GM21576 (cell line): ENCODE measurements around the gene PIAS2.
"Not testable (repeated sequence)": the region's sequence is repeated elsewhere in the genome, so short reads cannot be mapped to it uniquely, and the experiment has no call there.

Experiments
- ATAC-seq: cut with Tn5 transposase; IDR thresholded peaks from one replicate; pipeline ENCODE4 v1.9.1; 2021; ENCODE audit warnings: mild to moderate bottlenecking, moderate library complexity; ENCODE audit not compliant: unreplicated experiment

Gene PIAS2

DNA sequence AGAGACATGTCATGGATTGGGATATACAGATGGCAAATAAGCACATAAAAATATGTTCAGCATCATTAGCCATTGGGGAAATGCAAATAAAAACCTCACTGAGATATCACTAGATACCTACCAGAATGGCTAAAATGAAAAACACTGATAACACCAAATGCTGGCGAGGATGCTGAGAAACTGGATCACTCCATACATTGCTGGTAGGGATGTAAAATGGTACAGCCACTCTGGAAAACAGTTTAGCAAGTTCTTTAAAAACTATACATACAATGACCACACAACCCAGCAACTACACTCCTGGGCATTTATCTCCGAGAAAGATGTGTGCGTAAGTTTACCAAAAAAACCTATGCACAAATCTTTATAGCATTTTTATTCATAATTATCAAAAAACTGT, 13.9 kb downstream of the PIAS2 start:
- no peak for ATAC-seq

DNA sequence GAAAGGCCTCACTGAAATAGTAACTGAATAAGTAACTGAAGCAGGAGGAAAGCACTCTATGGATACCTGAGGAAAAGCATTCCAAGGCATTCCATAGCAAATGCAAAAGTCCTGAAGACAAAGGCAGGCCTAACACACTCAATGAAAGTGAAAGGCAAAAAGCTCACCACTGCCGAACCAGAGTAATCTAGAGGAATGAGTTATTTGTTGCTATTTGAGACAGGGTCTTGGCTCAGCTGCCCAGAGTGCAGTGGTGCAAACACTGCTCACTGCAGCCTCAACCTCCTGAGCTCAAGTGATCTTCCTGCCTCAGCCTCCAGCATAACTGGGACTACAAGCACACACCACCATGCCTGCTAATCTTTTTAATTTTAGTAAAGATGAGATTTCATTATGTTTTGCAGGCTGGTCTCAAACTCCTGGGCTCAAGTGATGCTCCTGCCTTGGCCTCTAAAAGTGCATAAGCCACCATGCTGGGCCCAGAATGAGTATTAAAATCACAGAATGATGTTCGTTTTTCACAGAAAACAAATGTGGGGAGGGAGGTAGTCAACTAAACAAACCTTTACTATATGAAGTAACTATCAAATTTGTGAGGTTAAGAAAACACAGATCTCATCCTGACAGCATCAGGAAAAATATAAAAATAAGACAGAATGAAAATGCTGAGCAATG, 17.9 kb downstream of the PIAS2 start:
- ATAC-seq = peak; percentile 88

DNA sequence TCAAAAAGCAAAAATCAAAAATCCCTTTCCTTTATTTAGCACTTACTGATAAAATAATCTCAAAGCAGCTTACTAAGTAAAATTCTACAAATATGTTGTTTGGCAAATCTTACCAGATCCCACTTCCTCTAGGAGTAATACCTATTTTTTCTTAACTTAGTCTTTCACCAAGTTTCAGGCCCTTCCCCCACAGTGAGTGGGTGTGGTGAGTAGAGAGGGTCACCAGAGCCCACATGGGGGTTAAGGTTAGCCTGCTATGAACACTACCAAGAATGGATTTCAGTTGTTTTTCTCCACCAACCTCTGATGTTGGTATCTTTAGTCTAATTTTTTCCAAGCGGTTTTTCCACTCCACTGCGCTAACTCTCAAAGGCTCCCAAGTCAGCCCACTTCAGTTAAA, 23.2 kb downstream of the PIAS2 start:
- ATAC-seq = no peak

DNA sequence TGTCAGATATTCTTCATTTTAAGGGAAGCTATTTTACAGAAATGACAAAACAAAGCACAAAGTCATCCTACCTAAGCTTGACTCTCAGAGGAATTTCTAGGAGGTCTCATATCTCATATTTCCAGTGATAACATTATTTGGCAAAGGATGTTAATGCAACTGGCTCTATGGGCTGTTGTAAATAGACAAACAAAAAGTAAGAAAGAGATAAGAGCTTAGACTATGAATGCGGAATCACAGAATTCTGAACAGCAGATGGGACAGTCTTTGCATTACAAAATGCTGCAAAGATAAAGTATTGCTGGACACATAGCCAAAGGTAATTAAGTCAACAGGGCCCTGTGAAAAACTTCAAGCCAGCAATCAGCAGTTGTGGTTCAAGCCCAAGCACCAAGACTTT, 23.9 kb downstream of the PIAS2 start:
- no peak for ATAC-seq

DNA sequence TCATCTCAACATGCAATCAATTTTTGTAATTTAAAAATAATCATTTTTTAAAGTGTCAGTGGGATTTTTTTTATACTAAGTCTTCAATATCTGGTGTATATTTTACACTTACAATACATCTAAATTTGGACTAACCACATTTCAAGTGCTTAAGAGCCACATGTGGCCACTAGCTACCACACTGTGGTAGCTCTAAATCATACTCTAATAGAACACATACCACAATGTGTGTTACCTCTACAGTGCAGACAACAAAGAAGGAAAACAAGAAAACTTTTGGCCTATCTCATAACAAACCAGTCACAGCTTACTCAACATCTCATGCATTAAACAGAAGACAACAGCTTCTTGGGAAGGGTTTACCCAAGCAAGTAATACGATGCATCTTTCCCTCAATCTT, 24.5 kb downstream of the PIAS2 start:
- ATAC-seq = peak; percentile 56

DNA sequence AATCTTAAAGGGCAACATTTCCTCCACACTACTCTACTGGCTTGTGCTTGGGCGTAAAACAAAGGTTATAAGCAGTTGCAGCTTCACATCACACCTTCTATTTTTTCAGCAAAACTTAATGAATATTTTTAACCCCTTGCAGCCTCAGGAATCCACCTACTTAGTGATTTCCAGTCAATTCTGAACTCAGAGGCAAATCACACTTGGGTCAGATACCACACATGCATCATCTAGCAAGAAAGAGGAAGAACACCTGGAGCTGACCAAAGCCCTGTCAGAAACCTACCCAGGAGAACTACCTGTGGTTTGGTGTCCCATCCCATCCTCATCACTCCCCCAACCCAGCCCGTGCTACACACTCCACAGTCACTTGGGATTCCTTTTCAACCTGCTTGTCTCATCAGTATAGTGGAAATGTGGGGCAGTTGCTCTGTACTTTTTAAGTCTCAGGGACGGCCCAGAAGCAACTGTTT, 25.5 kb downstream of the PIAS2 start:
- peak; percentile 80 for ATAC-seq

DNA sequence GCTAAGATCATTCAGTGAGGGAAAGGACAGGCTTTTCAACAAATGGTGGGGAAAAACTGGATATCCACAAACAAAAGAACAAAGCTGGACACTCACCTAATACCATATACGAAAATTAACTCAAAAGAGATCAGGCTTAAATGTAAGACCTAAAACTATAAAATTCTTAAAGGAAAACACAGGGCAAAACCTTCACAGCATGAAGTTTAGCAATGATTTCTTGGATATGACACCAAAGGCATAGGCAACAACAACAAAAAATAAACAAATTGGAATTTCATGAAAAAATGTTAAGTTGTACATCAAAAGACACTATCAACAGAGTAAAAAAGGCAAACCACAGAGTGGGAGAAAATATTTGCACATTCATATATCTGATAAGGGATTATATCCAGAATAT, 28.3 kb downstream of the PIAS2 start:
- ATAC-seq = no peak

DNA sequence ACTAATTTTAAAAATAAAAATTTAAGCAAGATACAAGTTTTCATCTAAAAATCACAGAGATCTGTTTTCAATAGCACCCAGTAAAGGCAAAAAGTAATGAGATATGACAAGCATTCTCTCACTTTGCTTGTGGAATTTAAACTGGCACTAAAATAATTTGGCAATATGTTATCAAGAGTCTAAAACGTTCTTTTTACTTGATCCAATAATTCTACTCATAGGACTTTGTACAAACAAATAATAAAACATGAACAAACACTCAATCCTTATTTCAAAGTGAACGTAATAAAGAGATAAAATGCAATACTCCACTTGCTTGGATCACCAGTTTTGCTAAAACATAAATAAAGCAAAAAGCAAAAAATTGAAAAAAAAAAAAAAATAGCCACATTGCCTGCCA, 30.4 kb downstream of the PIAS2 start:
- ATAC-seq = no peak

DNA sequence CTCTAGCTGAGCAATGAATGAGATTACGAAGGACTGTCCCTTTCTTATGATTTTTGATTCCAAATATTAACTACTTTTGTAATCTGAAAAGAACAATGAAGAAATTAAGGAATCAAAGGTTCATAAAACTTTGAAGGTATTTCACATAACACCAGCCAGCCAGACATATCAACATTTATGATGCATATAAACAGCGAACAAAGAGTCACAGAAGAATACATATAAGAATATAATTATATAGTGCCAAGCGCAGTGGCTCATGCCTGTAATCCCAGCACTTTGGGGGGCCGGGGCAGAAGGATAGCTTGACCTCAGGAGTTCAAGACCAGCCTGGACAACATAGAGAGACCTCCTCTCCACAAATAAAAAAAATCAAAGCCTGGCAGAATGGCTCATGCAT, 34.1 kb downstream of the PIAS2 start:
- no peak for ATAC-seq

DNA sequence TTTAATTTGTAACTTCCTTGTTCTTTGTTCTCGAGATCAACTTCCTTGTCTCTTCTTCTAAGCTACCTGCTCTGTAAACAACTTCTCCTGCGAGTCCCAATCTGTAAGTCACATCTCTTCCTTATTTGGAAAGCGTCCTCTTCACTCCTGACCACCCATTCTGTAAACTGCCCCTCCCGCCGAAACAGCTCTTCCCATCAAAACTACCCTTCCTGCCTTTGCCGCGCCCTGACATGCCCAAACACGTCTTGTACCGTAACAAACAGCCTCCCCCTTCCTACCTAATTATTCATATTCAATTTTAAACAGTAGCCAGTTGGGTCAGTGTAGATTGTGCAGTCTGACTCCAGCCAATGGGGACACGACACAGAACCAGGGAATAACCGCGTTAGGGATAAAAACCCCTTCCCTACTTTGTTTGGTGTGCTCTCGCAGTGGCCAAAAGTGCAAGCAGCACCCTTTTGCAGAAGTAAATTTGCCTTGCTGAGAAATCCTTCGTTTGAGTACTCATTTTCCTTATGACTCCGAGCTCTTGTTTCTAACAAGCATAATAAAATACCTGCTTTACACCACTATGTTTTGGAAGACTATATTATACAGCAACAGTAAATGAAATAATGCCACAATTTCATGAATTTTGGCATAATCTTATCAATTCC, 39.8 kb downstream of the PIAS2 start:
- no peak for ATAC-seq

DNA sequence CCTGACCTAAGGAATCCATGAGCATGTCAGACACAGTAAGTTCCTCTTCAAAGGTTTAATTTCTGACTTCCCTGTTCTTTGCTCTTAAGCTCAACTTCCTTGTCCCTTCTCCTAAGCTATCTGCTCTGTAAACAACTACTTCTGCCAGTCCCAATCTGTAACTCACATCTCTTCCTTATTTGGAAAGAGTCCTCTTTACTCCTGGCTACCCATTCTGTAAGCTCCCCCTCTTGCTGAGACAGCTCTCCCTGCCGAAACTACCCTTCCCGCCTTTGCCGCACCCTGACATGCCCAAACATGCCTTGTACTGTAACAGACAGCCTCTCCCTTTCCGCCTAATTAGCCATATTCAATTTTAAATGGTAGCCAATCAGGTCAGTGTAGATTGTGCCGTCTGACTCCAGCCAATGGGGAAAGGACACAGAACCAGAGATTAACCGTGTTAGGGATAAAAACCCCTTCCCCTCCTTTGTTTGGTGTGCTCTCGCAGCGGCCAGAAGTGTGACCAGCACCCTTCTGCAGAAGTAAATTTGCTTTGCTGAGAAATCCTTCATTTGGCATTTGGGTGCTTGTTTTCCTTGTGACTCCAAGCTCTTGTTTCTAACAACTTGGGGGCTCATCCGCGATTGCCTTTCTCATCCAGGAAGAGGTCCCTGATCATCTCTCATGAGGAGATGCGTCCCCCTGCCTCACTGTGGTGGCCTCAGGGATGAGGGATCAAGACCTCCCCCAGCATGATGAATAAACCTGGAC, 49.0 kb downstream of the PIAS2 start:
- ATAC-seq = no peak

DNA sequence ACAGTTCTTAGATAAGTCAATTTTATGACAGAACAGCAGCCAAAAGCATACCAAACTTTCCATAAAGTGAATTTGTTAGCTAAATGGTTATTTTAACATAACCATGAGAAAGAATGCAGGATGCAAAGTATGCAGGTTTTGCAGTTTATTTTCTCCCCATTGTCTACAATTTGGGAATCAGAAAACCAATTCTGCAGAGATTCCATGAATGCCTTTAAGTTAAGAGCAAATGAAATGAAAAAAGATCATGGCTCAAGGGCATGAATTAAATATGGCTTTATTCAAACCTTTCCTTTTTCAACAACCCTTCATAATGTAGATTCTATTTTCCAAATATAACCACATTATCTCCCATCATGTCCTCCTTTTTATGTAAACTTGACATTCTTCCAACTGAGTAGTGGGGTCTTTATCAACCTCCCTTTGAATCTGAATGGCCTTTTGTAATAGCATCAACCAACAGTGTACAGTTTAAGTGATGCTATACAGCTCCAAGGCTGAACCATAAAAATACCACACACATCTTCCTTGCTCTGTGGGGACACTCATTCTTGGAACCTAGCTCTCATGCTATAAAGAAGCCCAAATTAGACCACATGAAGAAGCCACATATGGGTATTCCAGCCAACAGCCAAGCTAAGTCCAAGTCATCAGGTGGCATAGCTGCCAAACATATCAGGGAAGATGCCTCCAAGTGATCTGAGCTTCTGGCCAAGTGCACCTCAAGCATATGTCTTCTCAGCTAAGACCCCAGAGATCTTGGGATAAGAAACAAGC, 49.8 kb downstream of the PIAS2 start:
- no peak for ATAC-seq

DNA sequence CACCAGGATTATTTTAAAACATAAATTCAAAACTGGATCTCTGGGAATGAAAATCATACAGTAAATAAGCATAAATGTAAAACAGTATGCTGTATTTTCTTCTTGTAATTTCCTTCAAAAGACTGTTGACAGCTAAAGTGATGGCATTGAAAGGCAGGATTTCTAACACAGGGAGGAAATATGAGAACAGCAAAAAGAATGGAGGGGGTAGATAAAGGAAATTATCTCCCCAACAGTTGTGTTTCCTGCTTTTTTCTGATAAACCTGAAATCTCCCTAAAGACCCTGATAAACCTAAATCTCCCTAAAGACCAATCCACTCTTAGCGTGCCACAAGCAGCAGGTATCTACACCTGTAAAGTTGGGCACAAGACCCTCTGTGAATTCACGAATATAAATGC, 50.8 kb downstream of the PIAS2 start:
- ATAC-seq = no peak

DNA sequence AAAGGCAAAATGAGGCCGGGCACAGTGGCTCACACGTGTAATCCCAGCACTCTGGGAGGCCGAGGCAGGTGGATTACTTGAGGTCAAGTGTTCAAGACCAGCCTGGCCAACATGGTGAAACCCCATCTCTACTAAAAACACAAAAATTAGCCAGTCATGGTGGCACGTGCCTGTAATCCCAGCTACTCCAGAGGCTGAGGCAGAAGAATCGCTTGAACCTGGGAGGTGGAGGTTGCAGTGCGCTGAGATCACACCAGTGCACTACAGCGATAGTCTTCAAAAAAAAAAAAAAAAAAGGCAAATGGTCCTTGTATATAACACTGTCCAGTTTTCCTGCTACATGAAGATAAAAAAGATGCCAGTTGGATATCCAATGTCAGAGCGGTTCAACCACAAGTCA, 52.1 kb downstream of the PIAS2 start:
- not testable (repeated sequence) for ATAC-seq

DNA sequence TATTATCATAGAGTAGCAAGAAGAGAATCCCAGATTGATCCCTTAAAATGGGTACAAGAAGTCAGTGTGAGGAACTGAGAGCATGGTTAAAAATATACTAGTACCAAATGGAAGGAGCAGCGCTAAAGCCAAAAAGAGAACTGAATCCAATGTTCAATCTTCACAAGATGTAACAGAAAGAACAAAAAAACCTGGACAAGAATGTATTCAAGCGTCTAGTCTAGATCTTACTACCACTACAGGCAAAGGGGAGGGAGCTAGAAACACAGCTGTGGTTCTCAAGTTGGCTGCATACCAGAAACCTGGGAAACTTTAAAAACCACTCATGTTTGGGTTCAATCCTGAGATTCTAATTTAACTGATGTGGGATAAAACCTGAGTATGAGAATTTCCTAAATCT, 57.5 kb downstream of the PIAS2 start:
- ATAC-seq = peak; percentile 58

DNA sequence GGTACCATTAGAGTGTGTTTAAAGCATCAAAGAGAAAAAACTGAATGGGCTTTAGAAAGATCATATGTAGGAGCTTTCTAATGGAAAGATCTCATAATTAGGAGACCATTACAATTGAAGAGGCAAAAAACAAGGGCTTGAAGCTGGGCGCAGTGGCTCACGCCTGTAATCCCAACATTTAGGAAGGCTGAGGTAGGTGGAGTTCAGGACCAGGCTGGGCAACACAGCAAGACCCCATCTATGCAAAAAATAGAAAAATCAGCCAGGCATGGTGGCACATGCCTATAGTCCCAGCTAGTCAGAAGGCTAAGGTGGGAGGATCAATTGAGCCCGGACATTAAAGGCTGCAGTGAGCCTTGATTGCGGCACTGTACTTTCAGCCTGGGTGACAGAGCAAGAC, 59.0 kb downstream of the PIAS2 start:
- no peak for ATAC-seq

DNA sequence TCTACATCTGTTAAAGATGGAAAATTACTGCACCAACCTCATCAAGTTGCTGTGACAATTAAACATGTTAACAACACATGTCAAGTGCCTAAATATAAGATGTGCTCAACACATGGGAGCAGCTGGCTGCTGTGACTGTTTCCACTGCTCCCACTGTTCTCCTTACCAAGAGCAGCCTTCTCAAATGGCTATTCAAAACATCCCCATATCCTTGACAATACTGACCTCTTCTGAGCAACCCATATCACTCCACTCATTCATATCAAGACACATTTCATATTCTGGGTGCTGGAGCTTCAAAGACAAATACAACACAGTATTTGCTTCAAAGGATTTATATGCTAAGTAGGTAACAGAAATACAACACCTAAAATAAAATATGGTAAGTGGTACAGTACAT, 60.3 kb downstream of the PIAS2 start:
- no peak for ATAC-seq

DNA sequence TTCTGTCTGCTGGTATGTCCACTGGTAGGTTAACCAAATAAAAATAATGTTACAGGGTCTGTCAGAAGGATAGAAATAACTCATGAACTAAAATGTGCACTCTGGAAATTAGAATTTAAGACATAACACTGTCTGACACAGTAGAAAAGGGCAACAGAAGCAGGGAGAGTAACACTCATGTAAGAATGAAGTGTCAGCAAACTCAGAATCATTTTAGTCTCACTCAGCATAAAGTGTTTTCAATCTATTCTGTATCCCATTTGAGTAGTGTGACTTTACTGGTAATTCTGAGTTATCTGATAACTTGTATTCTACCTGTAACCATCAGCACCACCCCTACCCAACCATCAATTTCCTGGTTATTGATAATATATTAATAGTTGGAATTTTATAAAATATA, 68.3 kb downstream of the PIAS2 start:
- ATAC-seq = no peak

DNA sequence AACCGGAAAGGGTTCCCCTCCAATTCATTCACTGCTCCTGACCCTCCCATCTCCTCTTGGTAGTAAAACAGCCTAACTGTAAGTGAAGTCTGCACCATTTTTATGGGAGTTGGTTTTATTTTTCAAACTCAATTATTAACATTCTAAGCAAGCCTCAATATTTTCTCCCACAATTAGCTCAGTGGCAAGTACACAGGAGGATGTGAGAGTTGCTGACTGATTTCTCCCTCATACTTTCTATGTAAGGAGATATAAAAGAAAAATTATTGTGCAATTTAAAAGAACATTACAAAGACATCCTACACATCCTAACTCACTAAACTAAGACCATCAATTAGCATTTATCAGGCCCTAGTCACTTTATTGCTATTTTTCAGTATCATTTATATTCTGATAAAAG, 73.9 kb downstream of the PIAS2 start:
- ATAC-seq = no peak

DNA sequence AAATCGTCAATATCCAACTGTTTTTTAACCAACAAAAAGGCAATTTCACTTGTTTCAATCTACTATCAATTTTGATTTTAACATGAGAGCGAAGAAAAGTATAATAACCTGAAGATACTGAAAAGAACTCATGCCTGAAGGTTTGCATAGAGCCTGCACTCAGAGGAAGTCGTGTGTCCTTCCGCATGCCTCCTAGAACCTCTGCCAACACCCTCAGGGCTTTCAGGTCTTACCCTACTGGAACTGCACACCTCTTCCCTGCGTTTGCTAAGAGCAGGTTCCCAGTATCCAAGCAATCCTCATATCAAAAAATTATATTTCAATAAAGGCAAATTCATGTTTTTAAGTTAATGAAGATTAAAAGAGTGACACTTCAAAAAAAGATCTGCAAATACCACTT, 74.7 kb downstream of the PIAS2 start:
- no peak for ATAC-seq

DNA sequence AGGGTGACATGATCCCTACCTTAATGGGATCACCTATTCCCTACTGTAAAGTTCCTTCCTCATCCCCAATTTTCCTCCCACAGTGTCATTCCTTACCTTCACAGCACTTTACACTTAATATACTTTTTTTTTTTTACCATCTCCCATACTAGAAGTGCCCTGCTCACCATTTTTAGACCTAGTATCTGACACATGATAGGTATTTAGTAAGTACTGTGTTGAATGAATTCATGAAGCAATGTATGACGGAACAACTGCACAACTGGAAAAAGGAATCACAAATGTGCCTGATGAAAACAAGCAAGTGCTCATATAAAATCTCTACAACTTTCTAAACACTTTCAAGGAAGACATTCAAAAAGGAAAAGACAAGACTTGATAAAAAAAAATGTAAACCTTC, 83.4 kb downstream of the PIAS2 start:
- no peak for ATAC-seq
